CD4-positive, alpha-beta memory T cell (primary cell): Measurements from ENCODE around the gene C16orf46. TPM values are rescaled to one million over a fixed set of nuclear protein-coding genes. Genes with fewer than 3 reads are reported as not detected.

ENCODE experiments used
- CTCF ChIA-PET: fragments of 350-600 bp; sonication (Branson Sonifier 250); formaldehyde crosslinking; loops from one replicate; lab custom pipeline; 2021; ENCODE audit warnings: inconsistent platforms; ENCODE audit not compliant: partially characterized antibody; lab: Charles Lee
- POLR2A ChIA-PET: fragments of 350-600 bp; sonication (Branson Sonifier 250); formaldehyde crosslinking; loops from one replicate; lab custom pipeline; 2021; ENCODE audit not compliant: partially characterized antibody; lab: Charles Lee
- DNase-seq, 5 donors: peaks; one replicate each; pipeline versions ENCODE4 v3.0.0 to v3.0.0-alpha.2; 2020 to 2022; ENCODE audit warnings: mixed read lengths in 1 of 5
- H3K27ac ChIP-seq: one replicate; pipeline ENCODE4 v1.7.0; 2013; ENCODE audit warnings: low read depth, low read length
- H3K27me3 ChIP-seq: 2 replicates; pipeline ENCODE4 v1.7.0; 2013; ENCODE audit warnings: mild to moderate bottlenecking, low read length, moderate library complexity; ENCODE audit not compliant: insufficient read depth
- H3K36me3 ChIP-seq: 2 replicates; pipeline ENCODE4 v1.7.0; 2013; ENCODE audit warnings: mild to moderate bottlenecking, low read length, moderate library complexity; ENCODE audit not compliant: insufficient read depth
- H3K4me1 ChIP-seq: 2 replicates; pipeline ENCODE4 v1.7.0; 2013; ENCODE audit warnings: mild to moderate bottlenecking, low read length, moderate library complexity; ENCODE audit not compliant: insufficient read depth
- H3K4me3 ChIP-seq, 2 donors: one replicate each; pipeline ENCODE4 v1.7.0; 2013; ENCODE audit warnings: low read length in 2 of 2, mild to moderate bottlenecking in 1 of 2
- H3K9me3 ChIP-seq, 2 donors: one replicate each; pipeline ENCODE4 v1.7.0; 2013; ENCODE audit warnings: low read length in 2 of 2, control low read depth in 1 of 2; ENCODE audit not compliant: control insufficient read depth in 1 of 2
- H3K27ac Mint-ChIP-seq, 7 donors: one replicate each; pipeline ENCODE4 v1.8.0; 2020 to 2021; ENCODE audit warnings: mixed read lengths in 7 of 7, mild to moderate bottlenecking in 6 of 7, inconsistent platforms in 3 of 7, moderate library complexity in 3 of 7
- H3K27me3 Mint-ChIP-seq, 2 donors: one replicate each; pipeline ENCODE4 v1.8.0; 2020 to 2021; ENCODE audit warnings: mixed read lengths in 2 of 2
- H3K36me3 Mint-ChIP-seq, 2 donors: one replicate each; pipeline ENCODE4 v1.8.0; 2020 to 2021; ENCODE audit warnings: mixed read lengths in 2 of 2, inconsistent platforms in 1 of 2, mild to moderate bottlenecking in 1 of 2
- H3K4me1 Mint-ChIP-seq, 4 donors: one replicate each; pipeline ENCODE4 v1.8.0; 2020 to 2021; ENCODE audit warnings: mixed read lengths in 4 of 4, mild to moderate bottlenecking in 1 of 4
- H3K4me3 Mint-ChIP-seq, 8 donors: one replicate each; pipeline ENCODE4 v1.8.0; 2020 to 2021; ENCODE audit warnings: mixed read lengths in 8 of 8, mild to moderate bottlenecking in 7 of 8, moderate library complexity in 6 of 8, inconsistent platforms in 3 of 8
- H3K9me3 Mint-ChIP-seq, 8 donors: one replicate each; pipeline ENCODE4 v1.8.0; 2020 to 2021; ENCODE audit warnings: mixed read lengths in 8 of 8, mild to moderate bottlenecking in 5 of 8, inconsistent platforms in 3 of 8, moderate library complexity in 1 of 8
- intact Hi-C: fragments of 100-400 bp; cut with micrococcal nuclease; formaldehyde crosslinking; loops from one replicate; pipeline ENCODE4 v1.15.1; 2023
- polyA plus RNA-seq, 2 donors: library from polyadenylated mRNA; unstranded; fragments of 300-500 nt; fragmentation: Illumina TruSeq; gene quantifications; one replicate each; pipeline ENCODE4 v1.2.3, GENCODE V29; 2021
- total RNA-seq, 2 experiments: library from RNA; stranded (reverse); gene quantifications; one replicate each; pipeline ENCODE4 v1.2.3, GENCODE V29; 2021

C16orf46 gene
- total and polyA plus RNA-seq, 4 experiments from 2014 or later = 0.29 to 0.49 TPM; not detected in 2

DNA sequence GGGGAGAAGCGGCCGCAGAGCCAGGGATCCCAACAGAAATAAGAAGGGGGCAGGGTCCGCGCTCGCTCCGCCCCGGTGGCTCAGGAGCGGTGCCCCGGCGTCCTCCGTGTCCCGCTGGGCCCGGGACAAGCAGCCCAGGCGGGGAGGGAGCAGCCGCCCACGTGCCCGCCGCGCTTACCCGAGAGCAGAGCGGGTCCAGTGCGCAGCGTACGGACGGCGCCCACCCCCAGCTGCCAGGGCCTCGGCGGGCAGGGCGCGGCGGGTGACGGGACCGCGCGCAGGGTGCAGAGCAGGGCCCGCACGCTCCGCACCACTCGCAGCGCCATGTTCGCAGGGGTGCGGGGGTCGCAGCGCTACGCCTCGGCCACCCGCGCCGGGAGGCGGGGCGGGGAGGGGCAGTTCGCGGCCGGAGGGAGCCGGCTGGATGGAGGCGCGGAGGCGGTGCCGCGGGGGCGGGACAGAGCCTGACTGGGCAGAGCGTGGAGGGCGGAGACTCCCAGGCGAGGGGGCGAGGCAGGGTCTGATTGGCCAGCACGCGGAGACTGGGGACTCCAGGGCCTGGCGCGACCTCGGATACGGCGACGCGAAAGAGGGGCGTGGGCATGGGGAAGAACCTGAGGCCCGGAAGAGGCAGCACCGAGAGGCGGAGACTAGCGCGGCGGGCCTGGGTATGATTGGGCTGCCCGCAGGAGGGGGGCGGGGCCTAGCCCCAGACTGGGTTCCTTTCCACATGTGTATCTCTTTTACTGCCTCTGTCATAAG is 19.1 kb upstream of the C16orf46 start, which contains the start of gene GCSH:
Gene GCSH (minus strand): TSS at position 443 of the 762 bp plus-strand sequence. CDS start 117 bp downstream, at position 326.
- ChIA-PET POLR2A (interaction anchor here (1.7 kb wide), 1 partner anchor 19 kb away, joined by 8 read pairs; the partner anchor contains the start of gene C16orf46), CTCF (no interaction called here)
- peak; percentile 97 to 99 (median 99) for DNase-seq
- Histone ChIP-seq H3K27ac (peak within 1 kb of the TSS; percentile 37), H3K36me3 (no peaks in the 10 kb centered on the region), H3K4me3 (peak within 1 kb of the TSS; percentile 69 to 73), H3K4me1 (peaks cover 11% of the 10 kb centered on the region), H3K9me3 (no peaks in the 10 kb centered on the region), H3K27me3 (no peaks in the 10 kb centered on the region)
- Mint-ChIP-seq H3K4me3 (peak within 1 kb of the TSS; percentile 67 to 90 (median 85)), H3K27me3 (no peaks in the 10 kb centered on the region), H3K36me3 (peaks cover 0 to 3% of the 10 kb centered on the region in 2 donors), H3K4me1 (peaks cover 4 to 17% (median 5%) of the 10 kb centered on the region in 4 donors), H3K9me3 (no peaks in the 10 kb centered on the region), H3K27ac (peak within 1 kb of the TSS; percentile 18 to 83 (median 48))
- intact Hi-C loops = loop anchor here (1.0 to 2.0 kb wide), 5 partner anchors 19 to 349 kb away; partner anchors contain the start of genes ATMIN, C16orf46, CENPN and CMIP

DNA sequence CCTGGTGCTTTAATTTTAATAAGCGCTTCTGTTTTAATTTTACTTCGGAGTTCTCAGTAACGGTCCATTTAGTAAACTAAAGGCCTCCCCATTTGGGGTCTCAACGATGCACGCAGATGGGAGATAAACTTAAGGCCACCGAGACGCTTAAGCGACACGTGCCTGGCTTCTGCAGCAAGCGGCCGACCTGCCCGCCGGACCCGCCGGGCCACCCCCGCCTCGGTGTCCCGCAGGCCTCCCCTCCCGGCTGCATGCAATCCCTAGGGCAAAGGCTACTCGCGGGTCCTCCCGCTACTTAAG is 18.6 kb upstream of the C16orf46 start:
- DNase-seq = no peak
- Mint-ChIP-seq H3K9me3 (no peaks in the 10 kb centered on the region), H3K27ac (peak overlapping the region in 1 of 7 donors; percentile 48), H3K36me3 (peaks cover 0 to 3% of the 10 kb centered on the region in 2 donors), H3K4me1 (peaks cover 4 to 17% (median 5%) of the 10 kb centered on the region in 4 donors), H3K4me3 (peak overlapping the region; percentile 66 to 90 (median 76)), H3K27me3 (no peaks in the 10 kb centered on the region)
- H3K4me3 ChIP-seq = peak overlapping the region; percentile 69 to 73
- no peaks in the 10 kb centered on the region for H3K27me3 ChIP-seq
- ChIA-PET POLR2A (interaction anchor here (0.7 to 1.2 kb wide), 2 partner anchors 8 to 88 kb away, joined by 3 to 5 read pairs; partner anchors contain the start of gene CENPN), CTCF (no interaction called here)
- H3K9me3 ChIP-seq = no peaks in the 10 kb centered on the region
- intact Hi-C loops = no loop called here
- H3K36me3 ChIP-seq = no peaks in the 10 kb centered on the region
- H3K27ac ChIP-seq = peak overlapping the region; percentile 37
- H3K4me1 ChIP-seq = peaks cover 11% of the 10 kb centered on the region

DNA sequence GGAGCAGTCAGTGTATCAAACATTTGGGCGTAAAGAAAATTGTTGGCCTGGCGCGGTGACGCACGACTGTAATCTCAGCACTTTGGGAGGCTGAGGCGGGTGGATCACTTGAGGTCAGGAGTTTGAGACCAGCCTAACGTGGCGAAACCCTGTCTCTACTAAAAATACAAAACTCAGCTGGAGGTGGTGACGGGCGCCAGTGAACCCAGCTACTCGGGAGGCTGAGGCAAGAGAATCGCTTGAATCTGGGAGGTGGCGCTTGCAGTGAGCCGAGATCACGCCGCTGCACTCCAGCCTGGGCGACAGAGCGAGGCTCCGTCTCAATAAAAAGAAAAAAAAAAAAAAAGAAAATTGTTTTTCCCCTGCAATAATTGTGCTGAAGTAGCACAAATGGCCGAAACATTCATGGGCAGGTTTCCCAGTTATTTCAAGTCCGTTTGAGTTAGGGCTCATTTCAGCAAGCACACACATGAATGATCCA is 17.8 kb upstream of the C16orf46 start:
- no peaks in the 10 kb centered on the region for H3K9me3 Mint-ChIP-seq
- H3K4me3 Mint-ChIP-seq = peak overlapping the region; percentile 61 to 90 (median 76)
- H3K27me3 Mint-ChIP-seq = no peaks in the 10 kb centered on the region
- Histone ChIP-seq H3K9me3 (no peaks in the 10 kb centered on the region), H3K27me3 (no peaks in the 10 kb centered on the region), H3K27ac (no peak overlapping the region), H3K4me1 (peaks cover 11% of the 10 kb centered on the region), H3K4me3 (no peak overlapping the region), H3K36me3 (no peaks in the 10 kb centered on the region)
- CTCF ChIA-PET = interaction anchor here (0.9 kb wide), 1 partner anchor 90 kb away, joined by 3 read pairs; no protein-coding TSS in a partner anchor
- POLR2A ChIA-PET = interaction anchor here (0.7 to 1.2 kb wide), 2 partner anchors 9 to 88 kb away, joined by 3 to 5 read pairs; partner anchors contain the start of gene CENPN
- intact Hi-C loops = no loop called here
- H3K4me1 Mint-ChIP-seq = peaks cover 4 to 17% (median 5%) of the 10 kb centered on the region in 4 donors
- no peak for DNase-seq
- H3K27ac Mint-ChIP-seq = peak overlapping the region in 3 of 7 donors; percentile 46 to 52 (median 46)
- peaks cover 0 to 3% of the 10 kb centered on the region in 2 donors for H3K36me3 Mint-ChIP-seq

DNA sequence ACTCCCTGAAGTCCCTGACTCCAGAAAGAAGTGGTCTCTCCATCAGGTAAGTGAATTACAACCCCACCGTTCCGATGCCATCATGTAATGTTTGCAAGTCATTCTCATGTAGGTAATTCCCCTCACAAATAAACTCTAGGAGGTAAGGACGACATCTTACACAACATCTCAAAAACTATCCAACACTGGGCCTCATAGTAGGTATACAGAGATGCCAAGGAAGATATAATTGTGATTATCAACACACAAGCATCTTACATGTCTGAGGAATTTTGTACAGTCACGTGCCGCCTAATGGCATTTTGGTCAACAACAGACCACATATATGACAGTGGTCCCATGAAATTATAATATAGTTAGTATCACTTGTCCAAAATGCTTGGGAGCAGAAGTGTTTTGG is 11.8 kb upstream of the C16orf46 start:
- DNase-seq = no peak
- Mint-ChIP-seq H3K27me3 (no peaks in the 10 kb centered on the region), H3K9me3 (no peaks in the 10 kb centered on the region), H3K4me3 (no peak overlapping the region), H3K27ac (no peak overlapping the region), H3K4me1 (no peaks in the 10 kb centered on the region), H3K36me3 (peaks cover 0 to 3% of the 10 kb centered on the region in 2 donors)
- intact Hi-C loops = no loop called here
- POLR2A ChIA-PET = no interaction called here
- Histone ChIP-seq H3K36me3 (no peaks in the 10 kb centered on the region), H3K27ac (no peak overlapping the region), H3K9me3 (no peaks in the 10 kb centered on the region), H3K4me3 (no peak overlapping the region), H3K4me1 (no peaks in the 10 kb centered on the region), H3K27me3 (no peaks in the 10 kb centered on the region)
- CTCF ChIA-PET = no interaction called here

DNA sequence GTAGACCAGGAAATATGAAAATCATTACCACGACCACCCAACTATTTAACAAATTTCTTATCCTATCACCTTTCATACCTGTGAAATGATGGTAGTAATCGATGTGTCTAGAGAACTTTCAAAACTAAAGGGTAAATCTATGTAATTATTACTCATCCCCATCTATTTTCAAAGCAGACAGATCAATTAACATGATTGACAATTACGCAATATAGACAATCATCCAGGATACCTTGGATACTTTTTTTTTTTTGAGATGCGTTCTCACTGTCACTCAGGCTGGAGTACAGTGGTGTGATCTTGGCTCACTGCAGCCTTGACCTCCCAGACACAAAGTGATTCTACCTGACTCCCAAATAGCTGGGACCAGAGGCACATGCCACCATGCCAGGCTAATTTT is 4.0 kb upstream of the C16orf46 start:
- no peak overlapping the region for H3K27ac Mint-ChIP-seq
- H3K36me3 Mint-ChIP-seq = no peaks in the 10 kb centered on the region
- CTCF ChIA-PET = no interaction called here

DNA sequence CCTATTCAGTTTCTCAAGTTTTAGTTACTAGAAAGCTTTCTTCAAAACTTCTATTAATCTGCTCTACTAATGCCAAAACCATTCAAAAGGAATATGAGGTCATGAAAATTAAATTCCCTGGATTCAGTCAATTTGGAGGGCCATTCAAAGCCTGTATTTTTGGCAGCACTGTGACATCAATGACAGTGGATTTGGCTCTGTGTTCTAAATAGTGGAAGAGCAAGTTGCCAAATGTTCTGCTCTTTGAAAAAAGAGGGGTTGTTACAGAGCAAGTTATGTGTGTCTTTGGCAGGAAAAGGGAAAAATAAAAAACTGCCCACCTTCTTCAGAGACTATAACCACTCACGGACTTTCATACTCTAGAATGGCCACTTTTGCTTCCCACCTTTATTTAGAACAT is 3.2 kb upstream of the C16orf46 start:
- no peaks in the 10 kb centered on the region for H3K9me3 ChIP-seq
- peaks cover 13% of the 10 kb centered on the region for H3K4me1 ChIP-seq
- H3K36me3 ChIP-seq = no peaks in the 10 kb centered on the region
- H3K27ac ChIP-seq = no peak overlapping the region
- ChIA-PET POLR2A (no interaction called here), CTCF (no interaction called here)
- Mint-ChIP-seq H3K27me3 (no peaks in the 10 kb centered on the region), H3K27ac (peak overlapping the region in 2 of 7 donors; percentile 6 to 36), H3K4me1 (peaks cover 0 to 4% (median 1%) of the 10 kb centered on the region in 4 donors), H3K36me3 (no peaks in the 10 kb centered on the region), H3K4me3 (peak overlapping the region in 1 of 8 donors; percentile 62), H3K9me3 (no peaks in the 10 kb centered on the region)
- no peak for DNase-seq
- H3K27me3 ChIP-seq = no peaks in the 10 kb centered on the region
- no peak overlapping the region for H3K4me3 ChIP-seq
- intact Hi-C loops = no loop called here

More for the DNA sequence above, 4.0 kb upstream of the C16orf46 start:
- Mint-ChIP-seq H3K4me3 (no peak overlapping the region), H3K9me3 (no peaks in the 10 kb centered on the region), H3K27me3 (no peaks in the 10 kb centered on the region), H3K4me1 (peaks cover 0 to 4% (median 1%) of the 10 kb centered on the region in 4 donors)
- Histone ChIP-seq H3K9me3 (no peaks in the 10 kb centered on the region), H3K4me1 (peaks cover 11% of the 10 kb centered on the region), H3K27me3 (no peaks in the 10 kb centered on the region), H3K4me3 (no peak overlapping the region), H3K36me3 (no peaks in the 10 kb centered on the region), H3K27ac (no peak overlapping the region)
- DNase-seq = no peak
- POLR2A ChIA-PET = no interaction called here
- intact Hi-C loops = no loop called here

DNA sequence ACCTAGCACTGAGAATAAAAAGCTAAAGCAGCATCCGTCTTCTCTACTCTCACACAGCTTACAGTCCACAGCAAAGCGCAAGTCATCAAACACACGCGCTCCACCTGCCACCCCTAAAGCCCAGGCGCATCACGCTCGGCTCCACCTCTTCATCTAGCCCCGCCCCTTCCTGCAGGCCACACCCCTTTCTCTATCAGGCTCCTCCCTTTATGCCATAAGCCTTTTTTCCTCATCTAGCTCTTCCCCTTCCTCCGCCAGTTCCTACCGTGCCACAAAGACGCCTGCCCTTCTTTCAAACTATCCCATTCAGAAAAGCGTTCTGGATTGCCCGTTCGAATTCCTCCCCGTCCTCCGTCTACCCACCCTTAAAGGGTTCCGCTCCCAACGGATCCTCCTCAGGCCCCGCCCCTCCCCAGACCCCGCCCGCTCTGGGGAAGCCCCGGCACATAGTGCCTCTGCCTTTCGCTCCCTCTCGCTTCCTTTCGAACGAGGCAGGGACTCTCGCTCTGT is 417 bp downstream of the C16orf46 start:
- POLR2A ChIA-PET = interaction anchor here (0.8 to 3.5 kb wide), 10 partner anchors 11 to 654 kb away, joined by 3 to 37 read pairs (median 6); partner anchors contain the start of genes ATMIN, CENPN, CMC2 and GAN
- H3K27ac Mint-ChIP-seq = no peak overlapping the region
- peak; percentile 93 to 98 (median 95) for DNase-seq
- Histone ChIP-seq H3K9me3 (no peaks in the 10 kb centered on the region), H3K4me1 (peaks cover 13% of the 10 kb centered on the region), H3K4me3 (peak overlapping the region; percentile 59 to 75), H3K27ac (peak overlapping the region; percentile 95), H3K36me3 (no peaks in the 10 kb centered on the region), H3K27me3 (no peaks in the 10 kb centered on the region)
- intact Hi-C loops = loop anchor here (1.0 to 5.0 kb wide), 5 partner anchors 20 to 671 kb away; partner anchors contain the start of genes ATMIN, CDYL2, CENPN and GCSH
- CTCF ChIA-PET = interaction anchor here (2.5 to 4.1 kb wide), 3 partner anchors 41 to 73 kb away, joined by 10 to 48 read pairs (median 13); partner anchors contain the start of genes ATMIN, CENPN and CMC2
- peaks cover 0 to 2% of the 10 kb centered on the region in 2 donors for H3K27me3 Mint-ChIP-seq
- H3K36me3 Mint-ChIP-seq = no peaks in the 10 kb centered on the region
- peaks cover 0 to 4% (median 1%) of the 10 kb centered on the region in 4 donors for H3K4me1 Mint-ChIP-seq
- H3K4me3 Mint-ChIP-seq = no peak overlapping the region
- no peaks in the 10 kb centered on the region for H3K9me3 Mint-ChIP-seq
